GM19328 (cell line): Measurements from ENCODE around the gene LINS1.

Source experiments
- ATAC-seq: cut with Tn5 transposase; IDR thresholded peaks from one replicate; pipeline ENCODE4 v1.9.1; 2021; ENCODE audit warnings: mild to moderate bottlenecking, moderate library complexity; ENCODE audit not compliant: unreplicated experiment

The LINS1 gene, protein sequence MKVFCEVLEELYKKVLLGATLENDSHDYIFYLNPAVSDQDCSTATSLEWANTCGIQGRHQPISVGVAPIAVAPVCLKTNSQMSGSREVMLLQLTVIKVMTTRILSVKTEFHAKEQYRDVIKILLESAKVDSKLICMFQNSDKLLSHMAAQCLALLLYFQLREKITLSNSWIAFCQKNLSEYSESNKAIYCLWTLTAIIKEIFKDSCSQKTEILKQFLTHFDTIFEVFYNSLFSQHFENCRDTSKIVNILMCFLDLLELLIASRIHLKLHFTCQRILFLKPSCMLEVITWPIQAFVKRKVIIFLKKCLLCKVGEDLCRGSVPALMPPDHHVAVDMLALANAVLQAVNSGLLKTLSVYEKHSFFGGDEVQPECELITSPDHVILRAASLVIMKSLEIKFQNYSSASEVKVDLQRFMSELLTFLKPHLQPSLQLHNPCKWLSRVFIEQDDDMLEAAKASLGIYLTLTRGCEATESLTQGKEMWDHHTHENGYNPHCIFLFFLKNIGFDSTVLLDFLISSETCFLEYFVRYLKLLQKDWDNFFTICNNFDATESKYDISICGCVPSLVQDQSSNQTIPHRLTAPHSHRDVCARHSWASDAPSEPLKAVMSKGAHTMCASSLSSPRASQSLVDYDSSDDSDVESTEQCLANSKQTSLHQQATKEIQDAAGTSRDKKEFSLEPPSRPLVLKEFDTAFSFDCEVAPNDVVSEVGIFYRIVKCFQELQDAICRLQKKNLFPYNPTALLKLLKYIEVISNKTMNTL

DNA sequence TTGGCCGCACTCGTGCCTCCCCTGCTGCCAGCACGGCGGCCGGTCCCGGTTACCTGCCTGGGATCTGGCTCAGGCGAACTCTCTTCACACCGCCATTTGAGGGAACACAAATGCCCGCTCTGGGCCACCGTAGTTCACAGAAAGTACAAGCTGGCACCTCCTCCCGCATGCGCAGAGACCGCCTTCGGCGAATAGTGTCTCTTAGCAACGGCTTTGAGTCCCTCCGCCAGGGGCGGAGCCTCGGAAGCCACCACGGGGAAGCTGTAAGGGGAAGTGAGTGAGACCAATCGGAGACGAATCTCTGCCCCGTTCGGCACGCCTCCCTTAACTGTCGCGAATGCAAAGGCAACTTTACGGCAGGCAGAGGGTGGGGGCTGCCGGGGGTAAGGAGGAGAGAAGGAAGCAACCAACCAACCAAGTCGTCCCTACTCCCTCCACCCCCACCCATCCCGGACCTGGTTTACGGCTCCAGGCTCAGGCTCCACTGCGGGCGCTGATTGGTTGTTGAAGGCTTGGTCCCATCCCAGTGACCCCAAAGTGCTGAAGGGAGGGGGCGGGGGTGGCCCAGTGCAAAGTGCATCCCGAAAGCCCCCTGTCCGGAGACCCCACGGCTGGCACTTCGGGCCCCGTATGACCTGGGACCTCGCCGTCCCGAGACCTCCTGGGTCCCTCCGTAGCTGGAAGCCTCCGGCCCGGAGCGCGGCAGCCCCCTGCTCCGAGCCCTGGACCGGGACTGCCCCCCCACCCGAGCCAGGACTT, at the start of gene LINS1, which contains the start of gene ASB7:
Gene LINS1 (minus strand): TSS at position 121 of the 759 bp plus-strand sequence. CDS start 21,342 bp downstream, outside the sequence.
Gene ASB7 (plus strand): TSS at position 526 of the 759 bp plus-strand sequence. CDS start 9,628 bp downstream, outside the sequence.
- peak; percentile 88 for ATAC-seq

DNA sequence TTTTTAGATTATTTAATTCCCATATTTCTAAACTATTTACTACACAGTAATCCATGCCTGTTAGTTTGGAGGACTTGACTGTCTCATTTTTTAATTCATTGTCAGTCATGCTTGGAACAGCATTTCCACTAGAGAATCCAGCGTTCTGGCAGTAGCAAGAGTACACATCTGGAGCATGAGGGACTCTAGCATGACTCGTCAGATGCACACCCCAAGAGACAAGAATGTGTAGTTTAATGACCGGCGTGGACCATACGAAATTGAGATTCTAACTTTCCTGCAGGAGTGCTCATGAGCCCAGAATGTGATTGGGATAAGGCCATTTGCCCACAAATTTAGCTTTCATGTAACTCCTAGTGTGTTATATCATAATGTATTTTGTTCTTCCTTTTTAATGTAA, 49.3 kb upstream of the LINS1 start:
- ATAC-seq, result no peak

DNA sequence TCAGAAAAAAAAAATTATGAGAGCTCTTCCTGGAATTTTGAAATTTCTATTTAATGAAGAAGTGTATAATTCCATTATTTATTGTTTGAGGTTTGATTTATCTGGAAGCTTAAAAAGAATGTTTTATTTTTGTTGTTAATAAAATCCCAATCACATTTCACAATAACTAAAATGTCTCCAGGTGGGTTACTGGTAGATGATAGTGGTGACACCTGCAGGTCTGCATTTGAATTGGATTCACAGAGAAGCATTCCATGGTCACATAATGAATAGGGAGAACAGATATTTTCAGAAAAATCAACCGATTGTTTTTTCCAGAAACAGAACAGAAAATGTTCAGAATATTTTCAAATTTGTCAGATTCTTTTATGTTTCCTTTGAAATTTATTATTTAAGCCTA, 48.7 kb upstream of the LINS1 start:
- no peak for ATAC-seq

DNA sequence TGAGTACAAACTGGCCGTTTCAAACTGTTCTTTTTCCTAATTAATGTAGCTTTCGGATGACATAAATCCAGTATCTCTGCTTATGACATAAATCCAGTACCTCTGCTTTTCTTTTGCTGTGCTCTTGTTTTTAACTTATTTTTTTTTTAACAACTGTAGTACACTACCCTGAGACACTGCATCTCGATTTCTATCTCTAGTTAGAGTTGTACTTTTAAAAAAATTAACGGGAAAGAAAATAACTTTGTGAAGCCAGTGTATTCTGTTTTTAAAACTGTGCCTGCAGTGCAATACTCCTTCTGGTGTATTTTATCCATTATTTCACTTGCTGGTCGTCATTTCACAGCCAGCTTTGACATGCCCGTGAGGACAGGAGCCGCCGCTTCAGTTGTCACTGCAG, 47.0 kb upstream of the LINS1 start:
- no peak for ATAC-seq

DNA sequence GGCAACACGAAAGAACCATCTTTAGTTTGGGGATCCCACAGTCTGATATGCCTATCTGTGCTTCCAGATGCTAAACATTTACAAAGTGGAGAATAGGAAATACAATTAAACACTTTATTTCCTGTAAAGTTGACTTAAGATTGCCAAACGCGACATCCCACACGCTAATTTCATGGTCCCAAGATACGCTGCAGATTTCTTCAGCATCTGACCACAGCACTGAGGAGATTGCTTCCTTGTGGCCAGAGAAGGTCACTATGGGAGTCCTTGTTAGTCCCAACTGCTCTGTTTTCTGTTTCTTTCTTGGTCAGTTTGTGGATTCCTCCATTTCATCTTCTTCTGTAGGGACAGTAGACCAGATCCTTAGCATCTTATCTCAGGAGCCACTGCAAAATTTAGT, 43.7 kb upstream of the LINS1 start:
- no peak for ATAC-seq

DNA sequence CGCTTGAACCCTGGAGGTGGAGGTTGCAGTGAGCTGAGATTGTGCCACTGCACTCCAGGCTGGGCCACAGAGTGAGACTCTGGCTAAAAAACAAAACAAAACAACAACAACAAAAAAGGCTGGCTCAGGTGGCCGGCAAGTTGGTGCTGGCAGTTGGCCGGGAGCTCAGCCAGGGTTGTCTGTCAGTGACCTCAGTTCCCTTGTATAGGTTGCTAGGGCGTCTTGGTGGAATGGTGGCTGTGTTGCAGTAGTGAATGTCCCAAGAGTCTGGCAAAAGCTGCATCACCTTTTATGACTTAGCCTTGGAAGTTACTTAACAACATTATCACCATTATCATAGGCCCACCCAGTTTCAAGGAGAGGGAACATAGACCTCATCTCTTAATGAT, 41.0 kb upstream of the LINS1 start:
- ATAC-seq, result no peak

DNA sequence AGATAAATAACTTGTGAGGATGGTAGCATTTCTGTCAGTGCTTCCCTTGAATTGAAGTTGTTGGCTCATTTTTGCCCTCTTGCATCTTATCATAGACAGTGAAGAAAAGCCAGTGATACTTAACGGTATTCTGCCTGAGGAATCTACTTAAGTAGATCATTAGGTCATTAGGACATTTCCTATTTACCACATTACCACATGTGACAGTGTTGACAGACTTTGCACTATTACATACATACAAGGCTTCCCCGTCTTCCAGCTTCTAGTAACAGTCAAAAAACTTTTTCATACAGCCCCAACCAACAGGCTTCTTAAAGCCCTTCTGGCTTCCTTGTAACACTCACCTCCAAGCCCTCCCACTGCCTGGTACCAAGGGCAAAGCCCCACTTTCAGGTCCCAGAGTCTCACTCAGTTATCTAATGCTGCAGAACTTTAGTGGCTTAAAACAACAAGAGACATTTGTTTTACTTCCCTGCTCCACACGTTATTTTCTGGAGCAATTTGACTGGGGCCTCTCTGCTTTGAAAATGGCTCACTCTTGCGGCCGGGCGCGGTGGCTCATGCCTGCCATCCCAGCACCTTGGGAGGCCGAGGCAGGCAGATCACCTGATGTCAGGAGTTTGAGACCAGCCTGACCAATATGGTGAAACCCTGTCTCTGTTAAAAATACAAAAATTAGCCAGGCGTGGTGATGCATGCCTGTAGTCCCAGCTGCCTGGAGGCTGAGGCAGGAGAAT, 40.4 kb upstream of the LINS1 start:
- ATAC-seq, result no peak

DNA sequence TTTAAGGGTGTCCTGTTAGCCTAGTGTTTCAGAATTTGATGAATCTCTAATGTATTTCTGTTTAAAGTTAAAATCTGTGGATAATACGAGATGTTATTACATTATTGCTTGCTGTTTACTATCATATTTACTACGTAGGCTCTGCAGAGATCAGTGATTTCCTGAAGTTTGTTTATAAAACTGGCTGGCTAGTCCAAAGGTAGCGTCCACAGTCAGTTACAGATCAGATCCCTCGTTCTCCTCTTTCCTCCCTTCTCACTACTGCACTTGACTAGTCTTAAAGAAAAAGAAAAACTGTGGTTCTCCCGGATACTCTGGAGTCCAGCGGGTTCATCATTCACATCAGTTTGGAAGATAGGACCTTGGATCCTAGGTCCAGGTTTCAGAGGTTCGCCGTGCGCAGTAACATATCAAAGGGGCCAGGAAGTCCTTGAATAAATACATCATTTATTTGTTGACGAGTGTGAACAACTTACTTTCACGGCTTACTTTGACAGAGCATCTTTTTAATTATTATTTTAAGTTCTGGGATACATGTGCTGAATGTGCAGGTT, 36.3 kb upstream of the LINS1 start:
- ATAC-seq, result no peak

DNA sequence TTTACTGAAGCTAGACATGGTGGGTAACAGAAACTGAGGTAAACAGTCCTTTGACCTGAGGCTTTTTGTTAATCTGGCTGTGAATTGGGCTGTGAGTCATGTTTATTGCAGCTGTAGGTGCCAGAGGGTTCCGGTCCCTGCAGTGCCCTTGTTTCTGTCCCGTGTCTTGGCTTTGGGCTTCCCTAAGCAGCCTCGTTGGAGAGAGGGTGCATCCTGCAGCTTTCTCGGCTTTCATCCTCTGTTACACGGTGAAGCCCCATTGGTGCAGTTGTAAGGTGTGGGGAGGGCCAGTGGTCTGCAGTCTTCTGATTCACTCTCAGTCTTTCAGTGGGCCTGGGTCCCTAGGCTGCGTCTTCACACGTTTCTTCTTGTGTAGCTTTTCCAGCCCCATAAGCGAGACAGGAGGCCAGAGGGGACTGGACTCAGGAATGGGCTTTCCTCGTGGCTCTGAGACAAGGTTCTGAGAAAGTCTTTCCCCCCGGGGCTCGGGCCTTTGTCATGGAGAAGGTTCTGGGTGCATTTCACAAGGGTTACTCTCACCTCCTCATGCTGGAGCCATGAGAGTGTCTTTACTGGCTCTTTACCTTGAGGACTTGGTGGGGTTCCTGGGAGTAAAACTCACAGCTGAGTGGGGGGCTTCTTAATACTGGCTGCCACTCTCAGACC, 33.6 kb upstream of the LINS1 start:
- ATAC-seq, result no peak

DNA sequence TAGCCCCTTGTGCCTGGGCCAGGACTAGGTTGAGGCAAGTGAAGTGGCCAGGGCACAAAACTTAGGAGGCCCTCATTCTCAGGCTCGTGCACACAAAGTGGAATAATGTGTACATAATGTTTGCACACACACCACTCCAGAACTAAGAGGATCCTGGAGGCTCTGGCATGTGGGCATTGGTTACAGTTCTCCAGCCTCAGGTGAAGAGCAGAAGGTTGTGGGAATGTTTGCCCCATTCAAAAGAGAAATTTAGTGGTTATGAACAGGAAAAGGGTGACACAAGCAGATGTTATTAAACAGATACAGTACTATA, 31.7 kb upstream of the LINS1 start:
- ATAC-seq, result no peak

DNA sequence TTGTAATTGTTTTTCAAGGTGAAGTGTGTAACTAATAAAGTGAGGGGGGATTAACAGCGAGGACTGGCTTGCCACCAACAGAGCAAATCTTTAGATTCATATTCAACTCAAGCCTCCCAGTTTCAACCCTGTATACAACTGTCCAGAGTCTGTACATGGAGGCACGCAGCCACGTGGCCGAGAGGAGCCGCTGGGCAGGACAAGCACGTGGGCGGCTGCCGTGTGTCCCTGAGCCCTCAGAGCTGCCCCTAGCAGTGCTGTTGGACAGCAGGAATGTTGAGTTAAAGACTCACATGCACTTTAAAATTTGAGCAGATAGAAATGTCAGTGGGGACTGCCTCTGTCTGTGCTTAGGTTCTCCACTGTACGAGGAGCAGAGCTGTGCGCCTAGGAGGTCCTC, 29.8 kb upstream of the LINS1 start:
- no peak for ATAC-seq

DNA sequence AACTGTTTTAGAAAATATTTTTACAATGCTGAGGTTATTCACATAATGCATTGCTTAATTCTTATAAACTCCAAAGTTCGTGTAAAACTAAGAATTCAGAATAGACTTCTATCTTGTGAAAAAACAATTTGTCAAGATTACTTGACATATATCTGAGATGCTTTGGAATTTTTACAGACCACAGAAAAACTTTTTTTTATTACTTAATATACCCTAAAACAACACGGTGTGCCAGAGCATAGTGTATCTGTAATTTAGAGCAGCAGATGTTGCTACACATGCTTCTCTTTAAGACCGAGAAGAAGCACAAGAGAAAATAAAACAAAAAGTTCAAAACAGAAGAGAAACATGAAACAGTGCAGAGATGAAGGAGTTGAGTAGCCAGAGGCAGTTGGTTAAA, 26.8 kb upstream of the LINS1 start:
- ATAC-seq, result no peak

DNA sequence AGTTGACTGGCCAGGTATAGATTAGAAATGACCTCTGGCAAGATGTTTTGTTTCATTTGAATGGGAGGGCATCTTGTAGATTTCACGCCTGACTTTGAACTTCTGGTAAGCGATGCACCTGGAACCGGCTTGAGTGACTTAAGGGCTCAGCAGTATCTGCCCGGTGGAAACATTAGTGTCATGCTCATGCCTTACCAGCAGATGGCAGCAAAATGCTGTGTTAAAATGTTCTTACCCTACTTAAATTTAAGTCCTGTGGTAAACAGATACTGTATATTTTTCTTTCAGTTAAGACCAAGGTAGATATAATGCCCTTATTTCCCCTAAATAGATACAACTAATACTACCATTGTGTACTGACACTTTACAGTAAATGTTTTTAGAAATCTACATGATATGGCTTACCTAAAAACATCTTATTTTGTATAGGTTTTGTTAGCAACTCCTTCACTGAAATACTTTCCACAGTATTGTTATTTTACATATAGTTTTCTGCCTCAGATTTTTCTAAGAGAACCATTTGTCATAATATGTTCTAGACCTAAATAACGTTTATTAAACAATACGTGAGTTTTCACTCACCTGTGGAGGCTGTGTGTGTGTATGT, 25.9 kb upstream of the LINS1 start:
- ATAC-seq, result no peak

DNA sequence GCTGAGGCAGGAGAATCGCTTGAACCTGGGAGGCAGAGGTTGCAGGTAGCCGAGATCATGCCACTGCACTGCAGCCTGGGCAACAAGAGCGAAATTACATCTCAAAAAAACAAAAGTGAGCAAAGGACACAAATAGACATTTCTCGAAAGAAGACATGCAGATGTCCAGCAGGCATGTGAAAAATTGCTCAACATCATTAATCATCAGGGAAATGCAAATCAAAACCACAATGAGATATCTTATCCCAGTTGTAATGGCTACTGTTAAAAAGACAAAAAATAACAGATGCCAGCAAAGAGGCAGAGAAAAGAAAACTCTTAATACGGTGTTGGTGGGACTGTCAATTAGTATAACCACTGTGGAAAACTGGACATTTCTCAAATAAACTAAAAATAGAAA, 21.3 kb upstream of the LINS1 start:
- no peak for ATAC-seq

DNA sequence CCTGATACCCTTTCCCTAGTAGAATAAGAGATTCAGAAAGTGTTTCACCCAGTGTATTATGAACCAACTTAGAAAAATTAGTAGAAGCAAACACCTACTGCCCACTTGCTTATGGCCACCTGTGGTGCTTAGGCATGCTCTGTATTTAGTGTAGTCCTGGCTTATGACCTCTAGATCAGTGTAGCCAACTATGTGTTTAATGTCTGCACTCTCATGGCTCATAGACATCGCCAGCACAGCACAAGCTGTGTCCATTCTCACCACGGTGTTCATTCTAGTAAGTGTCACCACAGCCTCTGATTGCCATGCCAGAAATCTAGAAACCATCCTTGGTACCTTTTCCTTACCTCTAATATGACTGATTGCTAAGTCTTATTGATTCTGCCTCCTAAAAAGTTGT, 14.7 kb upstream of the LINS1 start:
- no peak for ATAC-seq

DNA sequence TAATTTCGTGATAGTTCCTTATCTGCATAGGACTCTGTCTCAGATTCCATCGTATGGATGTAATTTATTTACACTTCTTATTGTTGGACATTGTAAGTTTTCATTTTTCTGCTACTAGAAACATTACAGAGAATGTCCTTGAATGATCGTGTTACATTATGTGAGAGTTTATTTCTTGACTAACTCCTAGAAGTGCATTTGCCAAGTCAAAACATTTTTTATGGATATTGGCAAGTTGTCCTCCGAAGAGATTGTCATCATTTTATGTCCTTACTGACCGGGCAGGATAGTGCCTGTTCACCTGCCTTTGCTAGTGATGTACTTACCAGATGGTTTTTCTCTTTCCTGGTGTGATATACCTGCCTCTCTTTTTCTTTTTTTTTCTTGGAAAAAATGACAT, 13.8 kb upstream of the LINS1 start:
- ATAC-seq, result no peak

DNA sequence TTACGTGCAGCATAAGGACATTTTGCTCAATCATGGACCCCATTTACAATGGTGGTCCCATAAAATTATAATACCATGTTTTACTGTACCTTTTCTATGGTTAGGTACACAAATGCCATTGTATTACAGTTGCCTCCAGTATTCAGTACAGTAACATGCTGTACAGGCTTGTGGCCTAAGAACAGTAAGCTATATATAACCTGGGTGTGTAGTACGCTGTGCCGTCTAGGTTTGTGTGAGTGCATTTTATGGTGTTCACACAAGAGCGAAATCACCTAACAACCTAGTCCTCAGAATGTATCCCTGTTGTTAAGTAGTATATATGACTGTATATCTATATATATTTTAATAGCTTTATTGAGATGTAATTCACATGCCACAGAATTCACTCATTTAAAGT, 12.9 kb upstream of the LINS1 start:
- ATAC-seq, result no peak

DNA sequence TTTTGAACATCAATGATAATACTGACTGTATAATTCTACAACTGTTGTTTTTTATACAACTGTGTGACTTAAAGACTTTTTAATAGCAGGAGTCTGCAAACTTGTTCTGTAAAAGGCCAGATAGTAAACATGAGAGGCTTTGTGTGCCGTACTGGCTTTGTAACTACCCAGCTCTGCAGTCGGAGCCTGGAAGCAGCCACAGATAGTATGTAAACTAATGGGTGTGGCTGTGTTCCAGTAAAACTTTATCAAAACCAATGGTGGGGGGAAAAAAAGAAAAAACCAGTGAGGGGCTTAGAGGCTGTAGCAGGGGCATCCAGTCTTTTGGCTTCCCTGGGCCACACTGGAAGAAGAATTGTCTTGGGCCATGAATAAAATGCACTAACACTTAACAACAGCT, 12.4 kb upstream of the LINS1 start:
- ATAC-seq, result no peak

DNA sequence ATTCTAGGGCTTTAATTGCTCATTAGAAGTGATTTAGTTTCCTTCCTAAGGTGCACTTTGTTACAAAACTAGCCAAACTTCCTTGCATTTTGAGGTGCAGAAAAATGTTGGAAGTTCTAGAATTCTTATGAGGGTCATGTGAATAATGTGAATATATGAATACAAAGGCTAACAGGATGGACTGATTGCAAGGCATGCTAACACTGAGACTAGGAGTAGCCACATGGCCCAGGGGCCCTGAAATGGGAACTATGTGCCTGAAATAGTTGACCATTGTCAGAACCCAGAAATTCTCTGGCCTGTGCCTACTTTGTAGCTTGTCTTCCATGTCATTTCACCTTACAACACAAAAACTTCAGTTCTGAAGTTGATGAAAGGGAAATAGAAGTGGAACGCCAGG, 11.2 kb upstream of the LINS1 start:
- no peak for ATAC-seq

DNA sequence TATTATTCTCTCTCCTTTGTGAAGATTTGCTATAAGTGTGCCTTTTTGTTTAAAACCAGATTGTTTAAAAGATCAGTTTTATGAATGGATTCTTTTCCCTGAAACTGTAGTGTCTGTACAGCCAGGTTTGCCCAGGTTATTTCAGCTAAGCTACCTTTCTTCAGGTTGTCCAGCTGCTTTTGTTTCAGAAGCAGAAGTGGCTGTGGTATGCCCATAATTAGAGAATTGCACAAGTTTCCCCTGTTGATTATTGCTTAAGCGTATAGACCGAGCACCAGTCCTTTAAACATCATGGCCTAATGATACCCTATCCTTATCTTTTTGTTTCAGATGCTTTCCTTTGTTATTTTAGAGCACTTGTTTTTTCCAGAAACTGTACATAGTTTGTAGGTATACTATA, 10.6 kb upstream of the LINS1 start:
- no peak for ATAC-seq
